GM23338 (cell line): ENCODE results near the gene FILIP1L. TPM values are rescaled to one million over a fixed set of nuclear protein-coding genes. Genes with fewer than 3 reads are reported as not detected.

Experiments
- ATAC-seq: fragments of 200-7000 bp; cut with Tn5 transposase; 3 replicates; pipeline ENCODE4 v1.9.1; 2020
- DNase-seq: peaks from one replicate; pipeline ENCODE4 v3.0.0-alpha.2; 2015; ENCODE audit warnings: low spot score
- H2AFZ ChIP-seq: fragments of 200-600 bp; sonication (generic); 2 replicates; pipeline ENCODE4 v1.8.0; 2016; ENCODE audit warnings: antibody characterized with exemption, mild to moderate bottlenecking, moderate library complexity
- H3F3A ChIP-seq: fragments of 200-600 bp; sonication (generic); replicated peaks from 2 replicates; pipeline ENCODE4 v1.8.0; 2017; ENCODE audit warnings: antibody characterized with exemption, mixed run types, low read depth
- H3K27ac ChIP-seq: fragments of 200-600 bp; sonication (generic); 2 replicates; pipeline ENCODE4 v1.6.1; 2016; ENCODE audit warnings: low read depth
- H3K27me3 ChIP-seq: fragments of 200-600 bp; sonication (generic); 2 replicates; pipeline ENCODE4 v1.8.0; 2016; ENCODE audit warnings: mild to moderate bottlenecking, mixed run types, moderate library complexity; ENCODE audit not compliant: insufficient read depth
- H3K36me3 ChIP-seq: fragments of 200-600 bp; sonication (generic); 2 replicates; pipeline ENCODE4 v1.8.0; 2016; ENCODE audit warnings: mild to moderate bottlenecking; ENCODE audit not compliant: insufficient read depth
- H3K4me1 ChIP-seq: fragments of 200-600 bp; sonication (generic); 2 replicates; pipeline ENCODE4 v1.8.0; 2016; ENCODE audit warnings: mild to moderate bottlenecking, moderate library complexity; ENCODE audit not compliant: insufficient read depth
- H3K4me2 ChIP-seq: fragments of 200-600 bp; sonication (generic); 2 replicates; pipeline ENCODE4 v1.7.1; 2017; ENCODE audit warnings: mixed run types
- H3K4me3 ChIP-seq: fragments of 200-600 bp; sonication (generic); 2 replicates; pipeline ENCODE4 v1.6.1; 2016; ENCODE audit warnings: mixed run types
- H3K79me2 ChIP-seq: fragments of 200-600 bp; sonication (generic); replicated peaks from 2 replicates; pipeline ENCODE4 v1.8.0; 2017; ENCODE audit warnings: mild to moderate bottlenecking; ENCODE audit not compliant: insufficient read depth
- H3K9me2 ChIP-seq: fragments of 200-600 bp; sonication (generic); 2 replicates; pipeline ENCODE4 v1.8.0; 2017; ENCODE audit not compliant: insufficient read depth
- H4K20me1 ChIP-seq: fragments of 200-600 bp; sonication (generic); replicated peaks from 2 replicates; pipeline ENCODE4 v1.8.0; 2017; ENCODE audit warnings: mild to moderate bottlenecking; ENCODE audit not compliant: insufficient read depth
- H3K27ac Mint-ChIP-seq: 2 replicates; pipeline ENCODE4 v1.8.0; 2020; ENCODE audit warnings: inconsistent platforms, mild to moderate bottlenecking, moderate library complexity, mixed read lengths
- H3K27me3 Mint-ChIP-seq: 3 replicates; pipeline ENCODE4 v1.8.0; 2022; ENCODE audit warnings: low read depth, mild to moderate bottlenecking, moderate library complexity, mixed read lengths, inconsistent platforms; ENCODE audit not compliant: insufficient read depth, poor library complexity
- H3K36me3 Mint-ChIP-seq: 3 replicates; pipeline ENCODE4 v1.8.0; 2021; ENCODE audit warnings: low read depth, mild to moderate bottlenecking, inconsistent platforms, moderate library complexity, mixed read lengths
- H3K4me1 Mint-ChIP-seq: 3 replicates; pipeline ENCODE4 v1.8.0; 2020; ENCODE audit warnings: mild to moderate bottlenecking, inconsistent platforms, mixed read lengths
- H3K4me3 Mint-ChIP-seq: 3 replicates; pipeline ENCODE4 v1.8.0; 2021; ENCODE audit warnings: moderate library complexity, mild to moderate bottlenecking, inconsistent platforms, mixed read lengths
- H3K9me3 Mint-ChIP-seq: 3 replicates; pipeline ENCODE4 v1.8.0; 2020; ENCODE audit warnings: moderate library complexity, mild to moderate bottlenecking, inconsistent platforms, mixed read lengths
- CREB1 ChIP-seq: fragments of 250-450 bp; sonication (Bioruptor Pico); IDR thresholded peaks from 2 replicates; pipeline ENCODE4 v1.5.0; 2020; ENCODE audit warnings: low read depth, mild to moderate bottlenecking, moderate library complexity
- CTCF ChIP-seq, 2 experiments: fragments of 200-600 bp in 1 of 2; sonication (generic) in 1 of 2; conservative IDR thresholded peaks; 2 replicates each; pipeline versions ENCODE4 v1.5.1 to v1.6.1; 2016 to 2017; ENCODE audit warnings: antibody characterized with exemption in 2 of 2, low read depth in 2 of 2, mild to moderate bottlenecking in 2 of 2, moderate library complexity in 1 of 2
- ETS1 ChIP-seq: IDR thresholded peaks from 2 replicates; pipeline ENCODE4 v1.6.1; 2016; ENCODE audit warnings: antibody characterized with exemption
- EZH2 ChIP-seq: fragments of 200-600 bp; sonication (generic); IDR thresholded peaks from one replicate; pipeline ENCODE4 v1.8.0; 2017; ENCODE audit warnings: antibody characterized with exemption, mild to moderate bottlenecking, low read depth; ENCODE audit not compliant: unreplicated experiment
- EZH2phosphoT487 ChIP-seq: fragments of 200-600 bp; sonication (generic); IDR thresholded peaks from one replicate; pipeline ENCODE4 v1.8.1; 2018; ENCODE audit warnings: antibody characterized with exemption; ENCODE audit not compliant: unreplicated experiment
- JUNB ChIP-seq: IDR thresholded peaks from one replicate; pipeline ENCODE4 v1.6.1; 2016; ENCODE audit warnings: antibody characterized with exemption; ENCODE audit not compliant: unreplicated experiment
- NANOG ChIP-seq: IDR thresholded peaks from 2 replicates; pipeline ENCODE4 v1.6.1; 2016; ENCODE audit warnings: antibody characterized with exemption, borderline replicate concordance
- POLR2AphosphoS5 ChIP-seq: IDR thresholded peaks from 2 replicates; pipeline ENCODE4 v1.6.1; 2016; ENCODE audit warnings: antibody characterized with exemption, low read depth
- REST ChIP-seq: IDR thresholded peaks from one replicate; pipeline ENCODE4 v1.6.1; 2018; ENCODE audit warnings: antibody characterized with exemption; ENCODE audit not compliant: unreplicated experiment
- STAT1 ChIP-seq: IDR thresholded peaks from one replicate; pipeline ENCODE4 v1.6.1; 2016; ENCODE audit warnings: antibody characterized with exemption; ENCODE audit not compliant: unreplicated experiment
- ZNF114 ChIP-seq: fragments of 250-450 bp; sonication (Bioruptor Pico); IDR thresholded peaks from 2 replicates; pipeline ENCODE4 v1.5.0; 2020; ENCODE audit warnings: mild to moderate bottlenecking, moderate library complexity
- ZNF331 ChIP-seq: fragments of 250-450 bp; sonication (Bioruptor Pico); IDR thresholded peaks from 2 replicates; pipeline ENCODE4 v1.5.0; 2020; ENCODE audit warnings: low read depth, mild to moderate bottlenecking, moderate library complexity
- ZNF462 ChIP-seq: fragments of 250-450 bp; sonication (Bioruptor Pico); IDR thresholded peaks from 2 replicates; pipeline ENCODE4 v1.5.0; 2020; ENCODE audit warnings: mild to moderate bottlenecking, moderate library complexity
- polyA plus RNA-seq: library from polyadenylated mRNA; unstranded; fragments of >200 nt; fragmentation: Nextera tagmentation; extraction: Ambion mirVana; gene quantifications from 2 replicates; pipeline ENCODE4 v1.2.1, GENCODE V29; 2016
- total RNA-seq: library from RNA; depleted of rRNA; stranded (reverse); fragments of >200 nt; shearing (Covaris generic); gene quantifications from 2 replicates; pipeline ENCODE4 v1.2.3, GENCODE V29; 2014

Gene FILIP1L
- total and polyA plus RNA-seq, 2 experiments from 2014 or later = 1.6 TPM; not detected in 1

- H3K9me2 ChIP-seq = no peaks in the 10 kb centered on the region
- H3K9me3 Mint-ChIP-seq = no peaks in the 10 kb centered on the region
- H3K4me1 Mint-ChIP-seq = no peaks in the 10 kb centered on the region
- ATAC-seq (no peak), DNase-seq (no peak)
- no peaks in the 10 kb centered on the region for H3K36me3 Mint-ChIP-seq
- H3K27ac Mint-ChIP-seq = no peak overlapping the region
- no peaks in the 10 kb centered on the region for H3K36me3 ChIP-seq
- no peaks in the 10 kb centered on the region for H3F3A ChIP-seq
- no peak overlapping the region for H3K4me2 ChIP-seq
- no peak overlapping the region for H2AFZ ChIP-seq
- no peaks in the 10 kb centered on the region for H4K20me1 ChIP-seq
- H3K4me3 Mint-ChIP-seq = no peak overlapping the region
- TF ChIP-seq EZH2 = no peak
- TF ChIP-seq EZH2phosphoT487 = no peak
- no peak for TF ChIP-seq STAT1
- TF ChIP-seq POLR2AphosphoS5 = no peak
- TF ChIP-seq CREB1 (CRISPR knock-in tag) = no peak
- no peak for TF ChIP-seq ZNF114
- no peak for TF ChIP-seq ETS1
- TF ChIP-seq REST = no peak
- TF ChIP-seq NANOG = no peak
- TF ChIP-seq ZNF462 (CRISPR knock-in tag) = no peak
- no peak for TF ChIP-seq JUNB
- TF ChIP-seq ZNF331 (CRISPR knock-in tag) = no peak
- no peak for TF ChIP-seq CTCF (conservative IDR thresholded peaks at IDR 0.05; ENCODE audit: low read depth in 2 of 2)
- H3K4me3 ChIP-seq = no peak overlapping the region
- no peak overlapping the region for H3K27ac ChIP-seq
- H3K4me1 ChIP-seq = no peaks in the 10 kb centered on the region
- H3K27me3 ChIP-seq = no peaks in the 10 kb centered on the region
- H3K79me2 ChIP-seq = no peaks in the 10 kb centered on the region
- peaks cover 2% of the 10 kb centered on the region for H3K27me3 Mint-ChIP-seq
These were observed 147.5 kb downstream of the FILIP1L start for GRCh38 chr3:99966662-99967416.
